GM18951 (cell line): ENCODE measurements around the gene RAD54L.
"Not testable (repeated sequence)": the region's sequence is repeated elsewhere in the genome, so short reads cannot be mapped to it uniquely, and the experiment has no call there.

Source experiments
- POLR2A ChIP-seq: IDR thresholded peaks from 4 replicates; pipeline ENCODE4 v1.6.1; 2011; ENCODE audit warnings: mild to moderate bottlenecking; ENCODE audit not compliant: insufficient read length, insufficient read depth; ENCODE audit errors: extremely low read depth
- in situ Hi-C: fragments of 300-500 bp; cut with MboI; formaldehyde crosslinking; loops from one replicate; pipeline ENCODE4 v1.12.0; 2022; ENCODE audit warnings: low sequenced_read_pairs, mixed read lengths, inconsistent platforms; ENCODE audit not compliant: unreplicated experiment

The RAD54L gene

GRCh38 chr1:46219551-46220520 is 27.7 kb upstream of the RAD54L start:
- in situ Hi-C loops = no loop called here
- no peak for TF ChIP-seq POLR2A

DNA sequence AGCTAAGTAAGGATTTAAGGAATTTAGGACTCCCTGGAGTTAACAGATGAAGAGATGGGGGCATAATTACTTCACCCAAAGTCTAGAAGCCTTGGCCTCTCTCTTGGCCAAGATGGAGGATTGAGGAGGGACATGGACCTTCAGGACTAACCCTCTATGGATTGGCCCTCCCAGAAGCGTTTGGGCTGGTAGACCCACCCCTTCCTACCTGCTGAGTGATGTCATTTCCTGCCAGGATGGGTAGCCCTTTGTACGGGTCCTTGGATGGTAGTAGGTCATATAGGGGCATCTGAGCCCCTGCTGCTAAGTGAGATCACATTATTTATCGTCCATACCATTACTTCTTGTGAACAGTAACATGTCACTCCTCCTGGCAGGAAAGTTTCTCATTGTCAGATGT is 26.8 kb upstream of the RAD54L start:
- in situ Hi-C loops = no loop called here
- no peak for TF ChIP-seq POLR2A

- no peak for TF ChIP-seq POLR2A
- in situ Hi-C loops = no loop called here
These were observed 25.8 kb upstream of the RAD54L start for GRCh38 chr1:46221749-46222148.

- in situ Hi-C loops = not testable (repeated sequence)
These were observed 24.5 kb upstream of the RAD54L start for GRCh38 chr1:46223055-46223454.

DNA sequence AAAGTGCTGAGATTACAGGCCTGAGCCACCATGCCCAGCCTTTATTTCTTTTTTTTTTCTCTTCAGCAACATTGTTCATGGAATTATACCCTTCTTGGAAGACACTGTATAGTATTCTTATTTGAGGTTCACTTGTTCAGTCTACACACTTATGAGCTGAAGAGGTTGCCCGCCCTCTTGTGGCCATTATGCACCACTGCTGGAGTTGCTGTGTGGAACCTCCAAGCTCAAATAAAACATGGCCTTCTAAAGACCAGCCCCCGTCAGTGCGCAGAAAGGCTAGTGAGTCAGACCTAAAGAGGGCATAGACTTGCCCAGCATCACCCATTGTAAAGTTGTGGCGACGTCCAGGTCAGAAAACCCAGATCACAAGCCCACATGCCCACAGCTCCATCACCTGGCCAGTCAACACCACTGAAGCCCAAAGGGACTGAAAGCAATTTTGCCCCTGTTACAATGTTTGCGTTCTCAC is 24.1 kb upstream of the RAD54L start:
- no peak for TF ChIP-seq POLR2A

GRCh38 chr1:46224966-46225365 is 22.6 kb upstream of the RAD54L start:
- no peak for TF ChIP-seq POLR2A

More for the DNA sequence above, 24.1 kb upstream of the RAD54L start:
- in situ Hi-C loops = no loop called here

DNA sequence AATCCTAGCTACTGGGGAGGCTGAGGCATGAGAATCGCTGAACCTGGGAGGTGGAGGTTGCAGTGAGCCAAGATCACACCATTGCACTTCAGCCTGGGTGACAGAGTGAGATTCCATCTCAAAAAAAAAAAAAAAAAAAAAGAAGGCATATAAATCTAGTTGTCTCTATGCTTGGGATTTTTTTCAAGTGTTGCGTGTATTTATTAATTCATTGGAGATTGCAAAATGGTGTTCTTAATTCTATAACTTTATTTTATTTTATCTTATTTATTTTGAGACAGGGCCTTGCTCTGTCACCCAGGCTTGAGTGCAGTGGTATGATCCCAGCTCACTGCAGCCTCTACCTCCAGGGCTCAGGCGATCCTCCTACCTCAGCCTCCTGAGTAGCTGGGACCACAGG is 16.3 kb upstream of the RAD54L start:
- in situ Hi-C loops = not testable (repeated sequence)

More at GRCh38 chr1:46224966-46225365, 22.6 kb upstream of the RAD54L start:
- in situ Hi-C loops = no loop called here

DNA sequence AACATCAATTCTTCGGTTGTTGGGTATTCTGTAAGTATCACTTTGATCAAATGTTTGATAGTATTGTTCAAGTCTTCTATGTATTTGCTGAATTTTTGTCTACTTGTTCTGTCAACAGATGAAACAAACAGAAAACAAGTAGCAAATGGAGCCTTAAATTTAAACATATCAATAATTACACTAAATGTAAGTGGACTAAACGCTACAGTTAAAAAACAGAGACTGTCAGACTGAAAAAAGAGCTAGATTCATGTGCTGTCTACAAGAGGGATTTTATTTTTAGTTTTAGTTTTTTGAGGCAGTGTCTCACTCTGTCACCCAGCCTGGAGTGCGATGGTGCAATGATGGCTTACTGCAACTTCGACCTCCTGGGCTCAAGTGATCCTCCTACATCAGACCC is 10.7 kb upstream of the RAD54L start:
- in situ Hi-C loops = no loop called here
- TF ChIP-seq POLR2A = no peak

- in situ Hi-C loops = not testable (repeated sequence)
These were observed 8.7 kb upstream of the RAD54L start for GRCh38 chr1:46238865-46239264.

- in situ Hi-C loops = not testable (repeated sequence)
These were observed 5.8 kb upstream of the RAD54L start for GRCh38 chr1:46241733-46242132.

GRCh38 chr1:46242918-46243317 is 4.6 kb upstream of the RAD54L start:
- TF ChIP-seq POLR2A = no peak
- in situ Hi-C loops = no loop called here

DNA sequence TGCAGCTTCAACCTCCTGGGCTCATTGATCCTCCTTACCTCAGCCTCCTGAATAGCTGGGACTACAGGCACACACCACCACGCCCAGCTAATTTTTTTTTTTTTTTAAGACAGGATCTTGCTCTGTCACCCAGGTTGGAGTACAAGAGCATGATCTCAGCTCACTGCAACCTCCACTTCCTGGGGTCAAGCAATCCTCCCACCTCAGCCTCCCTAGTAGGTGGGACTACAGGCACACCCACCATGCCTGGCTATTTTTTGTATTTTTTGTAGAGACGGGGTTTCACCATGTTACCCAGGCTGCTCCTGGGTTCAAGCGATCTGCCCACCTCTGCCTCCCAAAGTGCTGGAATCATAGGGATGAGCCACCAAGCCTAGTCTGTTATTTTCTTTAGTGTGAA is 3.7 kb upstream of the RAD54L start:
- in situ Hi-C loops = not testable (repeated sequence)

DNA sequence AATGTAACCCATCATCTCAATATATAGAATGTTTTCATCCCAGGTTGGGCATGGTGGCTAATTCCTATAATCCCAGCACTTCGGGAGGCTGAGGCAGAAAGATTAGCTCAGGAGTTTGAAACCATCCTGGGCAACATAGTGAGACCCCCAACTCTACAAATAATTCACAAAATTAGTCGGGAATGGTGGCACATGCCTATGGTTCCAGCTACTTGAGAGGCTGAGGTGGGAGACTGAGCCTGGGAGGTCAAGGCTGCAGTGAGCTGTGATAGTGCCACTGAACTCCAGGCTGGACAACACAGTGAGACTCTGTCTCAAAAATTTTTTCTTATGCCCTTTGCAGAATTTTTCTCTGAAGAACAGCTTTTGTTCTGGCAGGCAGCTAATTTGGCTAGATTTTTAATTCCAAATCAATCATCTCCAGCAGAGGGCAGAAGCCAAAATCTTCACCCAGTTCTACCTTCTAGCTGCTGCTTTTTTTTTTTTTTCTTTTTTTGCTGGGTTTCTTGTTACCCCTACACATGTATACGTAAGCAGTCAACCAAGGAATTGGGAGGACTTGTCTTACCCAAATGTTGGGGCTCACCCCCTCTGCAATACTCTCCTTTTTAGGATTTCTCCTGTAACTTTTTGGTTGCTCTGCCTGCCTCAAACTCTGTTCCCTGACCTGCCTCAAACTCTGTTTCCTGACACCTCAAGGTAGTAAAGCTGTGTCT is 2.7 kb upstream of the RAD54L start:
- in situ Hi-C loops = no loop called here
- TF ChIP-seq POLR2A = no peak

DNA sequence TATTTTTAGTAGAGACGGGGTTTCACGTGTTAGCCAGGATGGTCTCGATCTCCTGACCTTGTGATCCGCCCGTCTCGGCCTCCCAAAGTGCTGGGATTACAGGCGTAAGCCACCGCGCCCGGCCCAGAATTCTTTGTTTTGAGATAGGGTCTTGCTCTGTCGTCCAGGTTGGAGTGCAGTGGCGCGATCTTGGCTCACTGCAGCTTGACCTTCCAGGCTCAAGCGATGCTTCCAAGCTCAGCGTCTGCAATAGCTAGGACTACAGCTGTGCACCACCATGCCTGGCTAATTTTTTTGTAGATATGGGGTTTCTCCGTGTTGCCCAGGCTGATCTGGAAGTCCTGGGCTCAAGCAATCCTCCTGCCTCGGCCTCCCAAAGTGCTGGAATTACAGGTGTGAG is 1.4 kb upstream of the RAD54L start:
- in situ Hi-C loops = not testable (repeated sequence)
